Fibroblast of skin of right biceps (primary cell): Measurements from ENCODE around the gene TUBG1.
"Not testable (repeated sequence)": the region's sequence is repeated elsewhere in the genome, so short reads cannot be mapped to it uniquely, and the experiment has no call there.

Experiments
- DNase-seq: peaks from one replicate; pipeline ENCODE4 v3.0.0-alpha.2; 2013

The TUBG1 gene

GRCh38 chr17:42579794-42580551 lies 29.5 kb upstream of the TUBG1 start:
- DNase-seq: no peak

- DNase-seq: no peak
These were observed 27.7 kb upstream of the TUBG1 start for GRCh38 chr17:42581744-42582270.

- DNase-seq: no peak
These were observed 24.6 kb upstream of the TUBG1 start for GRCh38 chr17:42584880-42585279.

DNA sequence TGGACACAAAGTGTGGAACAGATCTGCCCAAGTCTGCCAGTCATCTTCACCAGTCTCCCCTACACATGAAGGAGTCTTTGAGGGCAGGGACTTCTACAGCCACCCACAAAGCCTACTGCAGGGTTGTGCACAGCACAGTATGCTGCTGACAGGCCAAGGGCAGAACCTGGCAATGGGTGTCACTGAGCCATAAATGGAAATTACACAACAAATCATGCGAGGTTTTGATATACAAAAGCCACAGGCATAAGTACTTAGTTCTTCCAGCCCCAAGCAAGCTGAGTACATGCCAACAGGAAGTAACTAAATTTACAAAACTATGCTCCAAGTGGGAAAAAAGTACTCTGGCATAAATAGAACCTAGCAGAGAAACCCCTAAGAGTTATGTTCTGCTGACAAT lies 24.1 kb upstream of the TUBG1 start:
- no peak for DNase-seq

DNA sequence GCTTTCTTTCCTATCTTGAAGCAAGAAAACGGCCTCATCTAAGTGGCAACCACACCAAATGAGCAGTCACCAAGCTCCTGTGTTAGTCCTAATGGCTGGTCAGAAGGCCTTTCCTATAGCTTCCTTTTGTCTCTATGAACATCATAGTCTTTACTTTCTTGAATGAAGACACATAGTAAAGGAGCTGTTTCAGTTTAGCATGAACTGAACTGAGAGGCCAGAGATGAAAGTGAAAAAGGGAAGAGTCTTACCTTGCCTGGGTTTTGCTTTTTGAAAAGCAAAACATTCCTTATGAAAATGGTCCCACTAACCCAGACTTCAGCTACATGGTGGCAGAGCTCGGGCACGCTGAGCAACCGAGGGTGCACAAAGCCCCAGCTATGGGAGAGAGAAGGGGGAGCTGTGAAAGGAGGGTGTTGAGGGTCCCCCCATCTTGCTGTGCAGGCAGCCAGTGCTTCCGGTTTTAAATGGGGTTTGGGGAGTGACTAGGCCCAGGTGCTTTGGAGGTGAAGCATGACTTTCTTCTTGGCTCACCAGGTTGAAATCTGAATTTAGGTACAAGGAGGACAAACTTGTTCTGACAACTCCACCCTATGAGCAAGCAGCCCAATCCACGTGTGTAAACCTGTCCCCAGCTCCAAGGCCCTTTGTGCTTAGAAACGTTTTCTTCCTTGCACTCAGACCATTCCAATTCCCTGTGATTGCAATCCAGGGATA lies 22.8 kb upstream of the TUBG1 start:
- DNase-seq: no peak

DNA sequence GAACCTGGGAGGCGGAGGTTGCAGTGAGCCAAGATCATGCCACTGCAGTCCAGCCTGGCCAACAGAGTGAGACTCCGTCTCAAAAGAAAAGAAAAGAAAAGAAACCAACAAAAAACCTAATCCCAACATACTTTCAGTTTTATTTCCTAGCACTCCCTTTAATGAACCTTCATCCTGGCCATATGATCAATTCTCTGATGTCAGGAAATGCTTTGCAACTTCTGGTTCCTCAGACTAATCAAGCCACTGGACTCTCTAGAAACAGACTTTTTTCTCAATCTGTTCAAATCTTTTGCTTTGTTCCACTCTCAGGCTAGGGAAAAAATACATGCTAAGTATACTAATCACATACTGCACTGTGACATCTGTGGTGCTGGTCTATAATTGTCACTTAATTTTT lies 18.6 kb upstream of the TUBG1 start:
- no peak for DNase-seq

DNA sequence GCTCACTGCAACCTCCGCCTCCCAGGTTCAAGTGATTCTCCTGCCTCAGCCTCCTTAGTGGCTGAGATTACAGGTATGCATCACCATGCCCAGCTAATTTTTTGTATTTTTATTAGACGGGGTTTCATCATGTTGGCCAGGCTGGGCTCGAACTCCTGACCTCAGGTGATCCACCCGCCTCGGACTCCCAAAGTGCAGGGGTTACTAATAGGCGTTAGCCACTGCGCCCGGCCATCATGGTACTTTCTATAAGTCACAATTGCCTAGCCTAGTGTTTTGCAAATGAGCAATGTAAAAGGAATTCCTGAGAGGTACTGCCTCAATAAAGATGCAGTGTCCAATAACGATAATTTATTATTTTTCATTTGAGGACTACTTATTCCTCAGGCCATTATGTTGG lies 18.1 kb upstream of the TUBG1 start:
- no peak for DNase-seq

GRCh38 chr17:42596386-42596785 lies 13.1 kb upstream of the TUBG1 start:
- no peak for DNase-seq

- no peak for DNase-seq
These were observed 10.6 kb upstream of the TUBG1 start for GRCh38 chr17:42598905-42599304.

- DNase-seq: no peak
These were observed 6.2 kb upstream of the TUBG1 start for GRCh38 chr17:42603318-42603717.

- DNase-seq: no peak
These were observed 1.7 kb upstream of the TUBG1 start for GRCh38 chr17:42607769-42608168.

DNA sequence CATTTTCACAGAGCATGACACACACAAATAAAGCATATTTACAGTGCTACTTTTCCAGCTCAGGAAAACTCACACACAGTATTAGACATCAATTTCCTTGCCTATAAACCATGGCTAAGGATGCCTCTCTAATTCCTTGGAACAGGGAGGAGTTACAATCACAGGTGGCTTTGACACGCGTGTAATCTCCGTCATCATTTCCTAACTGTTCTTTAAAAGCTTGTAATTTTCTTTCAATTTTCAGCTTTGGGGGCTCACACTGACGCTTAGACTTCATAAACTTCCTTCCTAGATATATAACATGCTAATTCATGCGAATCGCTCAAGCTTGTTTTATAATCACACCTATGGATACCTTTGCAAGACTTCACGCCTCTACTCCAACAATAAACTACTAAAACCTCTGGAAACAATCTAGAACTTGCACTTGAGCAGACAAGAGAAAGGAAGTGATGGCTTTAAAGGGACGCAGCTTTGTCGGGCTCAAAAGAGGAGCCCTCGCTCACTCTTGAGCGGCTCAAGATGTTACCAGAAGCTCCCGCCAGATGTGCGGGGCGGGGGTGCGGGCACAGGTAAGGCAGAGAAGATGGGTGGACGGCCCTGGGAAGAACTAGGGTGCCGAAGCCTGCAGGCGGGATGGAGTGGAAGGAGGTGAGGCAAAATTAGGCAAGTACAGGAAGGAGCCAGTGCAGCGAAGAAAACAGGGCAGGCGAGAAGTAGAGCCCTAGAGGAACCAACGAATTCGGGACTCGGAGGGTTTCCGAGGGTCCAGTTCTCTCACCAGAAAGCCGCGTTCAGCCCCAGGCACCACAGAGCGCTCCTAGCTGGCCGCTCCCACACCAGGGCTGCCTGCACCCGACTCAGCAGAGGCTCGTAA lies 940 bp upstream of the TUBG1 start:
- DNase-seq: peak; percentile 6

DNA sequence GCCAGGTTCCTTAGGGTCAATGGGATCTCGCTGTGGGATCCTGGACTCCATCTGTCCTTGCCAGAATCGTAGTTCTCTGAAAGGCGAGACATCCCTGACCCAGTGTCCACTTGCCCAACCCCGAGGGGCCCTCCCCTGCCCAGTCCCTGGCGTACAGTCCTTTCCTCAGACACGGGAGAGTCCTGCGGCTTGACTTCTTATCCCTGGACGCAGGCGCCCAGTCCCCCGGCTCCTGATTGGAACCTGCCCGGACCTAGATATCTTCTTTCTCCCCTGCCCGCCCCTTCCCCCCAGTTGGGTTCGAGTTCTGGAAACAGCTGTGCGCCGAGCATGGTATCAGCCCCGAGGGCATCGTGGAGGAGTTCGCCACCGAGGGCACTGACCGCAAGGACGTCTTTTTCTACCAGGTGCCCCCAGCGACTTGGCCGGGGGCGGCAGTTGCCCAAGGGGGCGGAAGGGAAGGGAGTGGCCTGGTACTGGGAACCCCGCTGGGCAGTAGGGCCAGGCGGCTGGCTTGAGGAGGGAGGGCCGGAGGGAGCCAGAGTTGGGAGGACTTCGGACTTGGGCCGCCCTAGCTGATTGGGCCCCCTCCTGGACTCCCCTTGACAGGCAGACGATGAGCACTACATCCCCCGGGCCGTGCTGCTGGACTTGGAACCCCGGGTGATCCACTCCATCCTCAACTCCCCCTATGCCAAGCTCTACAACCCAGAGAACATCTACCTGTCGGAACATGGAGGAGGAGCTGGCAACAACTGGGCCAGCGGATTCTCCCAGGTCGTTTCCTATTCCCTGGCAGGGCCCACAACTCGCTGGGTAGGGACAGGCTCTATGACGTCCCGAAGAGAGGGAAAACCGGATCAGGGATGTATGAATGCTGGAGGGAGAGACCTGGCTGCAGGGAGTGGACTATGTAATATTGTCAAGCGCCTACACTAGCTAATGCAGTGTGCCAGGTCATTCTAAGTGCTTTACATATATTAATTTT lies 625 bp downstream of the TUBG1 start:
- not testable (repeated sequence) for DNase-seq

GRCh38 chr17:42612013-42612412 lies 2.5 kb downstream of the TUBG1 start:
- no peak for DNase-seq

DNA sequence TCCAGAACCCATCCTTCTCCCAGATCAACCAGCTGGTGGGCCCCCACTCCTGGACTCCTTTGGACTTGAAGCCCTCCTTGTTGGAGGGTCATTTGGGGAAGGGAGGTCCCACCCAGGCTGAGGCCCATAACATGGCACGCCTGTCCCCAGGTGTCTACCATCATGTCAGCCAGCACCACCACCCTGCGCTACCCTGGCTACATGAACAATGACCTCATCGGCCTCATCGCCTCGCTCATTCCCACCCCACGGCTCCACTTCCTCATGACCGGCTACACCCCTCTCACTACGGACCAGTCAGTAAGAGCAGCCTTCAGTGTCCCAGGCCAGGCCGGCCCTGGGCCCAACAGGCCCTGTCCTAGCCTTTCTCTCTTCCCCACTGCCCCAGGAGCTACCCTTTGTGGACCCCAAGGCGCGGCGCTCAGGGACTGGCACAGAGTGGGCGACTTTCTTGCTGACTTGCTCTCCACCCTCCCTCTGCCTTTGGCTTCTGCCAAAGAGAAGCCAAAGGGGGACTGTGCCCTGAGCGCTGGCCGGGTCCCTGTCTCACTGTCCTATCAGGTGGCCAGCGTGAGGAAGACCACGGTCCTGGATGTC lies 4.3 kb downstream of the TUBG1 start:
- no peak for DNase-seq

DNA sequence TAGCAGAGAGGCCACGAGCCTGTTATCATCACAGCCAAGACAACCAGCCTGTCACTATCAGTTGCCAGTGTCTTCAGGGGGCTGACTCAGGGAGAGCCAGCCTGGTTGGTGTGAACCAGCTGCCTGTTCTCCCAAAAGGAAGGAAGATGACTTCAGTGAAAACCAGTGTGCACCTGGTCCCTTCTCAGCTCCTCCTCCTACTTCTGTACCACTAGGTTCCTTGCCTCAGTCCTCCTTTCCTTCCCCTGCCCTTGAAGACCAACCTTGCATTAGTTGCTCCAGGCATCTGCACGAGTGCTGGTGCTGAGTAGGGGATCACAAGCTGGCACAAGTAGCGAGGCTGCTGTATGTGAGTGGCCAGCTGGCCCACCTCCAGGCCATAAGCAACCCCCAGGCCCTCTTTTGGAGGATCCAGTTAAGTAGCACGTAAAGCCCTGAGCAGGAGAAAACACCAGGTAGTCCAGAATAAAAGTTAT lies 8.5 kb downstream of the TUBG1 start:
- no peak for DNase-seq

DNA sequence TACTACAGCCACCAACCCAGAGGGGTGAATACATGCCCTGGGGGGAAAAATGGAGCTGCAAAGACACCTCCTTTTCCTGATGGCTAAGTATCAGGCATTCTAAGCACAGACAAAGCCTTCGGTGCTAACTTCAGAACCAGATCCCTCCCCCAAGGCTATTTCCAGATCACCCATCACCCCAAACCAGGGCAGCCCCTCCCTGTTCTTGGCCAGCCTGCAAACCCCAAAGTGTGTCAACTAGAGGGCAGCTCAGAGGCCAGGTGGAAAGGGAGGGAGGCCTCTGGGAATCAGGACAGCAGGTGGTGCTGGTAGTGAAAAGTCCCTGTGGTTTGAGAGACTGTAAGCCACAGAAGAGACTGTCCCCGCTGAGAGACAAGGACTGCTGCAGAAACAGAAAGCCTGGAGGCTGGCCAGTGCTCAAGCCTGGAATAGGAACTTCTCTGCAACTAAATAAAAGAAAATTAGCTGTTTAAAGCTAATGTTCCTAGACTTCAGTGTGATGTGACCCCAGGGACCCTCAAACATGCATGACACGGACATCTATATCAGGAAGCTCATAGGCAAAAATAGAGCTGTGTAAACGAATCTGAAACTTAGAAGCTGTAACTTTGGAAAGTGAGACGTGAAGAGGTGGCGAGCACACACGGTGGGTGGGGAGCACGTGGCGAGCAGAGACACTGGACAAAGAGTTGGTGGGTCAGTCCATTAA lies 9.1 kb downstream of the TUBG1 start:
- no peak for DNase-seq

DNA sequence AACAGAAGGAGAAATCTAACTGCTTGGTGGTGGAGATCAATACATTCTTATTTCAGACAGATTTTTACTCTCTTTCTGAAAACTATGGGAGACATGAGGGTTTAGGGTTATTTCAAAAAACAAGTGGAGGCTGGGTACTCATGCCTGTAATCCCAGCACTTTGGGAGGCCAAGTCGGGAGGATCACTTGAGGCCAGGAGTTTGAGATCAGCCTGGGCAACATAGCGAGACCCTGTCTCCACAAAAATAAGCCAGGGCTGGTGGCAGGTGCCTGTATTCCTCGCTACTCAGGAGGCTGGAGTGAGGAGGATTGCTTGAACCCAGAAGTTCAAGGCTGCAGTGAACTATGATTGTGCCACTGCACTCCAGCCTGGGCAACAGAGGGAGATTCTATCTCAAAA lies 12.5 kb downstream of the TUBG1 start:
- not testable (repeated sequence) for DNase-seq

DNA sequence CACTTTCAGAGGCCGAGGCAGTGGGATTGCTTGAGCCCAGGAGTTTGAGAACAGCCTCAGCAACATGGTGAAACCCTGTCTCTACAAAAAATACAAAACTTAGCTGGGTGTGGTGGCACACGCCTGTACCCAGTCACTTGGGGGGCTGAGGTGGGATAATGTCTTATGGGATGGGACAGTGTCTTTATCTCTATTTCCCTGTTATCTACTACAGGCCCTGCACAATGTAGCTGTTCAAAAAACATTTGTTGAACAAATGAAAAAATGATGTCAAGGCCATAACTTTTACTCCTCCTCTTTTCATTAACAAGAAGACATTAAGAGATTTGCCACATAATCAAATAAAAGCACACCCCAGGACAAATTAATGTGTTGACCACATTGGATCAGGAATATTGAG lies 13.8 kb downstream of the TUBG1 start:
- DNase-seq: no peak

- no peak for DNase-seq
These were observed 14.5 kb downstream of the TUBG1 start for GRCh38 chr17:42623732-42624596.
